Measurements from ENCODE around the gene DNAH14. TPM values are rescaled to one million over a fixed set of nuclear protein-coding genes. Genes with fewer than 3 reads are reported as not detected.

The DNAH14 gene
- total and polyA plus RNA-seq, 2 of the 13 experiments (the other 11 are each of a cell fraction or from before 2014, with no cell fraction given): 4.5 to 27.5 TPM

DNA sequence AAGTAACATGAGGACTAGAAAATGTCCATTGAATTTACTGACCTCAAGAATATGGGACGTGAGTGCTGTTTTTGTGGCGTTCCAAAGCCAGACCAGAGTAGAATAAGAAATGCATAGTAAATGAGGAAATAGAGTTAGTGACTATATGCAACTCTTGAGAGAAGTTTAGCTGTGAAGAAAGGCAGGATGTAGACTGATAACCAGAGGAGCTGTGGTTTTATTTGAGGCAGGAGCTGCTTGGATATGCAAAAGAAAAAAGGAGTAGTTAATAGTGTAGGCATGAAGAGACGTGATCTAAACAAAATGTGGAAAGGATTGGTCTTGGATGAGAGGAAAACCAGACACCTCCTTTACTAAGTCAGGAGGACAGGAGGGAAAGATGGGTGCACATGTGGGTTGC, 28.2 kb downstream of the DNAH14 start (continued):
- TF ChIP-seq, protein P1, sequence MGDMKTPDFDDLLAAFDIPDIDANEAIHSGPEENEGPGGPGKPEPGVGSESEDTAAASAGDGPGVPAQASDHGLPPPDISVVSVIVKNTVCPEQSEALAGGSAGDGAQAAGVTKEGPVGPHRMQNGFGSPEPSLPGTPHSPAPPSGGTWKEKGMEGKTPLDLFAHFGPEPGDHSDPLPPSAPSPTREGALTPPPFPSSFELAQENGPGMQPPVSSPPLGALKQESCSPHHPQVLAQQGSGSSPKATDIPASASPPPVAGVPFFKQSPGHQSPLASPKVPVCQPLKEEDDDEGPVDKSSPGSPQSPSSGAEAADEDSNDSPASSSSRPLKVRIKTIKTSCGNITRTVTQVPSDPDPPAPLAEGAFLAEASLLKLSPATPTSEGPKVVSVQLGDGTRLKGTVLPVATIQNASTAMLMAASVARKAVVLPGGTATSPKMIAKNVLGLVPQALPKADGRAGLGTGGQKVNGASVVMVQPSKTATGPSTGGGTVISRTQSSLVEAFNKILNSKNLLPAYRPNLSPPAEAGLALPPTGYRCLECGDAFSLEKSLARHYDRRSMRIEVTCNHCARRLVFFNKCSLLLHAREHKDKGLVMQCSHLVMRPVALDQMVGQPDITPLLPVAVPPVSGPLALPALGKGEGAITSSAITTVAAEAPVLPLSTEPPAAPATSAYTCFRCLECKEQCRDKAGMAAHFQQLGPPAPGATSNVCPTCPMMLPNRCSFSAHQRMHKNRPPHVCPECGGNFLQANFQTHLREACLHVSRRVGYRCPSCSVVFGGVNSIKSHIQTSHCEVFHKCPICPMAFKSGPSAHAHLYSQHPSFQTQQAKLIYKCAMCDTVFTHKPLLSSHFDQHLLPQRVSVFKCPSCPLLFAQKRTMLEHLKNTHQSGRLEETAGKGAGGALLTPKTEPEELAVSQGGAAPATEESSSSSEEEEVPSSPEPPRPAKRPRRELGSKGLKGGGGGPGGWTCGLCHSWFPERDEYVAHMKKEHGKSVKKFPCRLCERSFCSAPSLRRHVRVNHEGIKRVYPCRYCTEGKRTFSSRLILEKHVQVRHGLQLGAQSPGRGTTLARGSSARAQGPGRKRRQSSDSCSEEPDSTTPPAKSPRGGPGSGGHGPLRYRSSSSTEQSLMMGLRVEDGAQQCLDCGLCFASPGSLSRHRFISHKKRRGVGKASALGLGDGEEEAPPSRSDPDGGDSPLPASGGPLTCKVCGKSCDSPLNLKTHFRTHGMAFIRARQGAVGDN (CRISPR knock-in tag; IDR thresholded peaks at IDR 0.05): no peak
- TF ChIP-seq, protein P2, sequence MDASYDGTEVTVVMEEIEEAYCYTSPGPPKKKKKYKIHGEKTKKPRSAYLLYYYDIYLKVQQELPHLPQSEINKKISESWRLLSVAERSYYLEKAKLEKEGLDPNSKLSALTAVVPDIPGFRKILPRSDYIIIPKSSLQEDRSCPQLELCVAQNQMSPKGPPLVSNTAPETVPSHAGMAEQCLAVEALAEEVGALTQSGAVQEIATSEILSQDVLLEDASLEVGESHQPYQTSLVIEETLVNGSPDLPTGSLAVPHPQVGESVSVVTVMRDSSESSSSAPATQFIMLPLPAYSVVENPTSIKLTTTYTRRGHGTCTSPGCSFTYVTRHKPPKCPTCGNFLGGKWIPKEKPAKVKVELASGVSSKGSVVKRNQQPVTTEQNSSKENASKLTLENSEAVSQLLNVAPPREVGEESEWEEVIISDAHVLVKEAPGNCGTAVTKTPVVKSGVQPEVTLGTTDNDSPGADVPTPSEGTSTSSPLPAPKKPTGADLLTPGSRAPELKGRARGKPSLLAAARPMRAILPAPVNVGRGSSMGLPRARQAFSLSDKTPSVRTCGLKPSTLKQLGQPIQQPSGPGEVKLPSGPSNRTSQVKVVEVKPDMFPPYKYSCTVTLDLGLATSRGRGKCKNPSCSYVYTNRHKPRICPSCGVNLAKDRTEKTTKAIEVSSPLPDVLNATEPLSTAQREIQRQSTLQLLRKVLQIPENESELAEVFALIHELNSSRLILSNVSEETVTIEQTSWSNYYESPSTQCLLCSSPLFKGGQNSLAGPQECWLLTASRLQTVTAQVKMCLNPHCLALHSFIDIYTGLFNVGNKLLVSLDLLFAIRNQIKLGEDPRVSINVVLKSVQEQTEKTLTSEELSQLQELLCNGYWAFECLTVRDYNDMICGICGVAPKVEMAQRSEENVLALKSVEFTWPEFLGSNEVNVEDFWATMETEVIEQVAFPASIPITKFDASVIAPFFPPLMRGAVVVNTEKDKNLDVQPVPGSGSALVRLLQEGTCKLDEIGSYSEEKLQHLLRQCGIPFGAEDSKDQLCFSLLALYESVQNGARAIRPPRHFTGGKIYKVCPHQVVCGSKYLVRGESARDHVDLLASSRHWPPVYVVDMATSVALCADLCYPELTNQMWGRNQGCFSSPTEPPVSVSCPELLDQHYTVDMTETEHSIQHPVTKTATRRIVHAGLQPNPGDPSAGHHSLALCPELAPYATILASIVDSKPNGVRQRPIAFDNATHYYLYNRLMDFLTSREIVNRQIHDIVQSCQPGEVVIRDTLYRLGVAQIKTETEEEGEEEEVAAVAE (CRISPR knock-in tag; IDR thresholded peaks at IDR 0.05; ENCODE audit: borderline replicate concordance): no peak
- TF ChIP-seq KDM1A (CRISPR knock-in tag; IDR thresholded peaks at IDR 0.05): no peak
- TF ChIP-seq, protein P3, sequence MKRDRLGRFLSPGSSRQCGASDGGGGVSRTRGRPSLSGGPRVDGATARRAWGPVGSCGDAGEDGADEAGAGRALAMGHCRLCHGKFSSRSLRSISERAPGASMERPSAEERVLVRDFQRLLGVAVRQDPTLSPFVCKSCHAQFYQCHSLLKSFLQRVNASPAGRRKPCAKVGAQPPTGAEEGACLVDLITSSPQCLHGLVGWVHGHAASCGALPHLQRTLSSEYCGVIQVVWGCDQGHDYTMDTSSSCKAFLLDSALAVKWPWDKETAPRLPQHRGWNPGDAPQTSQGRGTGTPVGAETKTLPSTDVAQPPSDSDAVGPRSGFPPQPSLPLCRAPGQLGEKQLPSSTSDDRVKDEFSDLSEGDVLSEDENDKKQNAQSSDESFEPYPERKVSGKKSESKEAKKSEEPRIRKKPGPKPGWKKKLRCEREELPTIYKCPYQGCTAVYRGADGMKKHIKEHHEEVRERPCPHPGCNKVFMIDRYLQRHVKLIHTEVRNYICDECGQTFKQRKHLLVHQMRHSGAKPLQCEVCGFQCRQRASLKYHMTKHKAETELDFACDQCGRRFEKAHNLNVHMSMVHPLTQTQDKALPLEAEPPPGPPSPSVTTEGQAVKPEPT (CRISPR knock-in tag; IDR thresholded peaks at IDR 0.05; ENCODE audit: low read depth): no peak
- TF ChIP-seq ZC3H13 (CRISPR knock-in tag; IDR thresholded peaks at IDR 0.05): no peak
- no peak for TF ChIP-seq ZNF329 (CRISPR knock-in tag; IDR thresholded peaks at IDR 0.05; ENCODE audit: low read depth)
- no peak for TF ChIP-seq ZNF891 (CRISPR knock-in tag; IDR thresholded peaks at IDR 0.05)
- TF ChIP-seq ZNF282 (IDR thresholded peaks at IDR 0.05; ENCODE audit: partially characterized antibody): no peak
